Epithelial cell of proximal tubule (primary cell): ENCODE measurements around the gene OCA2. TPM values are rescaled to one million over a fixed set of nuclear protein-coding genes. Genes with fewer than 3 reads are reported as not detected.

Experiments
- DNase-seq: peaks from one replicate; pipeline ENCODE4 v3.0.0-alpha.2; 2011; ENCODE audit warnings: low read depth
- H3K4me3 ChIP-seq: 2 replicates; pipeline ENCODE4 v1.5.1; 2011; ENCODE audit warnings: low read depth, mild to moderate bottlenecking, low read length
- total RNA-seq: library from RNA; depleted of rRNA; stranded (reverse); fragments of >200 nt; gene quantifications from 2 replicates; pipeline ENCODE4 v1.2.3, GENCODE V29; 2015
- TF ChIP-seq, protein P1 (sequence below): conservative IDR thresholded peaks from 2 replicates; pipeline ENCODE4 v1.5.1; 2012; ENCODE audit warnings: low read depth, mild to moderate bottlenecking, low read length

The OCA2 gene
- total RNA-seq, 1 donor from 2014 or later: not detected

DNA sequence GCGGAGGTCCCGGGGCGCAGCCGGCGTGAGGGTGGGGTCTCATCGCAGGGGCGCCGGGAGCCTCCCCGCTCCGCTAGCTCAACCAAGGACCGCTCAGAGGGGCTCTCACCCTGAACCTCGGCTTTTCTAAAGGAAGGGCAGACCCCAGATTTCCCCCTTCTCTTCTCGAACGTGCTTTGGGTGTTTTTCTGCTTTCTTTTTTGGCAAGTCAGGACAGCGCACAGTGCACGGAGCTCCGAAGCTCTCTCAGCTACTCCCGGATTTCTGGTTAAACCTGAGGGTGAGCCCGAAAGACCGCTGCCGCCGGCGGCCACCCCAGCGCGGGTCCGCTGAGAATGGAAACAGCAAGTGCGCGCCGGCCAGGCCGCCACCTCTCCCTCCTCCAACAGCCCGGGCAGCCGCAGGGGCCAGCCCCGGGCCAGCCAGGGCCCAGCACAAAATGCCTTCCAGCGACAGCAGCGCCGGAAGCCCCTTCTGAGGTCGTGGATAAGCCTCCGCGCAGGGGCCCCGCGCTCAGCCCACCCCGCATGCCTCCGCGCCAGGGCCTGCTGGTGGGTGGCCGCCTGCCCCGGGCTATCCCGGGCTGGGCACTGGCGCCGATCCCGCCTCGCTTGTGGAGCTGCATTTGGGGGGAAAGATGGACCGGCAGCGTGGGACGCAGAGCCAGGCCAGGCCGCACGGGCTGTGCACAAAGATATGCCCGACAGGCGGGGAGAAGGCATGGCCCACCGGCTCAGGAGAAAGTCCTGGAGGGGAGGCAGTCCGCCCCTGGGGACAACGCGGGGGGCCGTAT lies 8.2 kb upstream of the OCA2 start:
- TF ChIP-seq, protein P1, sequence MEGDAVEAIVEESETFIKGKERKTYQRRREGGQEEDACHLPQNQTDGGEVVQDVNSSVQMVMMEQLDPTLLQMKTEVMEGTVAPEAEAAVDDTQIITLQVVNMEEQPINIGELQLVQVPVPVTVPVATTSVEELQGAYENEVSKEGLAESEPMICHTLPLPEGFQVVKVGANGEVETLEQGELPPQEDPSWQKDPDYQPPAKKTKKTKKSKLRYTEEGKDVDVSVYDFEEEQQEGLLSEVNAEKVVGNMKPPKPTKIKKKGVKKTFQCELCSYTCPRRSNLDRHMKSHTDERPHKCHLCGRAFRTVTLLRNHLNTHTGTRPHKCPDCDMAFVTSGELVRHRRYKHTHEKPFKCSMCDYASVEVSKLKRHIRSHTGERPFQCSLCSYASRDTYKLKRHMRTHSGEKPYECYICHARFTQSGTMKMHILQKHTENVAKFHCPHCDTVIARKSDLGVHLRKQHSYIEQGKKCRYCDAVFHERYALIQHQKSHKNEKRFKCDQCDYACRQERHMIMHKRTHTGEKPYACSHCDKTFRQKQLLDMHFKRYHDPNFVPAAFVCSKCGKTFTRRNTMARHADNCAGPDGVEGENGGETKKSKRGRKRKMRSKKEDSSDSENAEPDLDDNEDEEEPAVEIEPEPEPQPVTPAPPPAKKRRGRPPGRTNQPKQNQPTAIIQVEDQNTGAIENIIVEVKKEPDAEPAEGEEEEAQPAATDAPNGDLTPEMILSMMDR: no peak
- H3K4me3 ChIP-seq: peak overlapping the region; percentile 56
- no peak for DNase-seq

DNA sequence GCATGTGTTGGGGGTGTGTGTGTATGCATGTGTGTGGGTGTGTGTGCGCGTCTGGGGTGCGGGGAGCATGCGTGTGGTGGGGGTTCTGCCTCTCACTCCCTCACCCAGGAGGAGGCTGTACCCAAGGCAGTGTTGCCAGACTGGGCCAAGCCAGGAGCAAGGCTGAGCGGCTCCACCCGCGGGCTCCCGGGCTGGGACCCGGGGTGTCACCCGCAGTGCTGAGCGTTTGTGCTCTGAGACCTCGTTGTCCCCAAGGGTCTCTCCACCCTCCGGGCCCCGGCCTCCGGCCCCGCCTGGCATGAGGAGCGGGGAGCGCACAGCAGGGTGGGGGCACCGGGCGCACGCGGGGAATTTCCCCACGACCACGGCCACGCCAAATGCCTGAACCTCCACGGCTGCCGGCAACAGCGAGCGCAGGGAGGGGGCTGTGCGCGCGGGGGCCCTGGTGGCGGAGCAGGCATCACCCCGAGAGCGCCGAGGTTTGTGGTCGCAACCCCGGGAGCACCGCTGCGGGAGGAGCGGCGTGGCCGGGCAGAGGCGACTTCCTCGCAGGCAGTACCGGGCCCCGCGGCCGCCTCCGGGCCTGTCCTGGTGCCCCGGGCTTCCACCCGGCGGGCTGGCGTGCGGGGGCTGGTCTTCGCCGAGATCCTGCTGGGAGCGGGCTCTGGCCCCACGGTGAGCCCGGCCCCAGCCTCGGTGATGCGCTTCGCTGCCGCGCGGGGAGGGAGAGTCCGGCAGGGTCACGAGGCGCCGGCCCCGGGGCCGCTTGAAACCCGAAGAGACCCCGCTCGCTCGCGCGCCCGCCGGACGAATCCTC lies 7.4 kb upstream of the OCA2 start:
- peak overlapping the region; percentile 56 for H3K4me3 ChIP-seq
- TF ChIP-seq, protein P1: no peak
- no peak for DNase-seq

DNA sequence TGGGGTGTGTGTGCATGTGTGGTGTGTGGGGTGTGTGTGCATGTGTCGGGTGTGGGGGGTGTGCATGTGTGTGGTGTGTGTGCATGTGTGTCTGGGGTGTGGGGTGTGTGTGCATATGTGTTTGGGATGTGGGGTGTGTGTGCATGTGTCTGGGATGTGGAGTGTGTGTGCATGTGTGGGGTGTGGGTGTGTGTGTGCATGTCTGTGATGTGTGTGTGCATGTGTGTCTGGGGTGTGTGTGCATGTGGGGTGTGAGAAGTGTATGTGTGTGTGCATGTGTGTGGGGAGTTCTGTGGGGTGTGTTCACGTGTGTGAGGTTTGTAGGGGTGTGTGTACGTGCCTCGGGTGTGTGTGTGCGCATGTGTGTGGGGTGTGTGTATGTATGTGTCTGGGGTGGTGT lies 6.7 kb upstream of the OCA2 start:
- no peak overlapping the region for H3K4me3 ChIP-seq
- no peak for DNase-seq
- TF ChIP-seq, protein P1: no peak

DNA sequence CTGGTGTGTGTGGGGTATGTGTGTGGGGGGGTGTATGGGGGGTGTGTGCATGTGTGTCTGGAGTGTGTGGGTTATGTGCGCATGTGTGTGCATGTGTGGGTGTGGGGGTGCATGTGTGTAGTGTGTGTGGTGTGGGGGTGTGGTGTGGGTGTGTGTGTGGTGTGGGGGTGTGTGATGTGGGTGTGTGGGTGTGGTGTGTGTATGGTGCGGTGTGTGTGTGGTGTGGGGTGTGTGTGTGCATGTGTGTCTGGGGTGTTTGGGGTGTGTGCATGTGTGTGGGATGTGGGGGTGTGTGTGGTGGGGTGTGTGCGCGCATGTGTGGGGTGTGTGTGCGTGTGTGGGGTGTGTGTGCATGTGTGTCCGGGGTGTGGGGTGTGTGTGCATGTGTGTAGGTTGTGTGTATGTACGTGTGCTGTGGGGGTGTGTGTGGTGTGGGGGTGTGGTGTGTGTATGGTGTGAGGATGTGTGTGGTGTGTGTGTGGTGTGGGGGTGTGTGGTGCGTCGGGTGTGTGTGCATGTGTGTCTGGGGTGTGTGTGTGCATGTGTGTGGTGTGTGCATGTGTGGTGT lies 6.2 kb upstream of the OCA2 start:
- TF ChIP-seq, protein P1: no peak
- no peak overlapping the region for H3K4me3 ChIP-seq
- no peak for DNase-seq

DNA sequence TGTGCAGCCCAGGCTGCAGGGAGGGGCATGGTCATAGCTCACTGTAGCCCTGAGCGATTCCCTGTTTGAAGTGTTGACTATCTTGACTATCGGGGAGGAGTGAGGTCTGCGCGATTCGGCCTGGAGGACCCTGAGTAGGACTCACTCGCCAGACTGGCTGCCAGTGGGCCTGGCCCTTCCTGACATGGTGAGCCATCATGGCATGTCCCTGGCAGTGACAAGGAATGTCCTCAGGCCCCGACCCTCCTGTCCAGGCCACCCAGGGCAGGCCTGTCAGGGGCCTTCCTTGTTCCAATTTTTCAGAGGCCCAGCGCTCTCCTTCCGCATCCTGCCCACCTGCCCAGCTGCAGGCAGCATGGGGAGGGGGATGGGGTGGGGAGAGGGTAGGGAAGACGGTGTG lies 5.2 kb upstream of the OCA2 start:
- H3K4me3 ChIP-seq: no peak overlapping the region
- DNase-seq: no peak
- TF ChIP-seq, protein P1: no peak

DNA sequence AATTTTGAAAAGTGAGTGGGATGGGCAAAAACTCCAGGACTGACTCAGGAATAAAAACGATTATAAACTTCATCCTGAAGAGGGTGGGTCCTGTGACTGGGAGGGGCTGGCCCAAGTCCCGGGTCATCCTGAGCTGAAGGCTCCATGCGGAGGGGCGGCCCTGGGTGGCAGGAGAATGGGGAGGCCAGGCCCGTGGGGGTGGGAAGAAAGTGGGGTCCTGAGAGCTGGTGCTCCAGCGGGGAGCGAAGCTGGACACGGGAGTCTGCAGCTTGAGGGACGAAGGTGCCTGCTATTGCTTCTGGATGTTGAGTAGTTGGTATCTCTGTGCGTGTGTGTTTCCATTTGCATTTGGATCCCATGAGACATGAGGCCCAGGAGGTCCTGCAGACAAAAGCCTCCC lies 4.7 kb upstream of the OCA2 start:
- no peak for DNase-seq
- H3K4me3 ChIP-seq: no peak overlapping the region
- TF ChIP-seq, protein P1: no peak
